WTC11 (cell line): ENCODE results near the gene CNOT1. TPM values are rescaled to one million over a fixed set of nuclear protein-coding genes. Genes with fewer than 3 reads are reported as not detected.

Experiments
- ATAC-seq: fragments of 200-7000 bp; cut with Tn5 transposase; 2 replicates; pipeline ENCODE4 v1.10.0; 2021; ENCODE audit warnings: mild to moderate bottlenecking, moderate library complexity
- CTCF ChIA-PET: fragments of 300-600 bp; sonication (Branson Sonifier 250); formaldehyde crosslinking; loops from one replicate; lab custom pipeline; 2021; ENCODE audit warnings: antibody characterized with exemption; lab: Charles Lee
- POLR2A ChIA-PET: fragments of 350-600 bp; sonication (Branson Sonifier 250); formaldehyde crosslinking; loops from one replicate; lab custom pipeline; 2021; ENCODE audit warnings: antibody characterized with exemption; lab: Charles Lee
- DNase-seq: peaks from one replicate; pipeline ENCODE4 v3.0.0; 2021; ENCODE audit warnings: low spot score
- H3K27ac Mint-ChIP-seq: 2 replicates; pipeline ENCODE4 v1.8.0; 2021; ENCODE audit warnings: mixed read lengths
- H3K27me3 Mint-ChIP-seq: 2 replicates; pipeline ENCODE4 v1.8.0; 2021; ENCODE audit warnings: low read depth, mild to moderate bottlenecking, moderate library complexity, mixed read lengths
- H3K36me3 Mint-ChIP-seq: 2 replicates; pipeline ENCODE4 v1.8.0; 2021; ENCODE audit warnings: mixed read lengths
- H3K4me1 Mint-ChIP-seq: 2 replicates; pipeline ENCODE4 v1.8.0; 2022; ENCODE audit warnings: mixed read lengths
- H3K4me3 Mint-ChIP-seq: 2 replicates; pipeline ENCODE4 v1.8.0; 2021; ENCODE audit warnings: mild to moderate bottlenecking, moderate library complexity, mixed read lengths
- H3K9me3 Mint-ChIP-seq: 2 replicates; pipeline ENCODE4 v1.8.0; 2021; ENCODE audit warnings: mixed read lengths
- CBFB ChIP-seq: sonication (generic); formaldehyde crosslinking; IDR thresholded peaks from 2 replicates; pipeline ENCODE4 v1.8.1; 2022; ENCODE audit warnings: mild to moderate bottlenecking, low read depth, missing genetic modification reagents
- CREB1 ChIP-seq: sonication (generic); formaldehyde crosslinking; IDR thresholded peaks from 2 replicates; pipeline ENCODE4 v1.8.0; 2023; ENCODE audit warnings: mild to moderate bottlenecking, missing genetic modification reagents
- ELF4 ChIP-seq: sonication (generic); formaldehyde crosslinking; IDR thresholded peaks from 2 replicates; pipeline ENCODE4 v1.8.1; 2022; ENCODE audit warnings: low read depth, mild to moderate bottlenecking, moderate library complexity, missing genetic modification reagents
- EMX1 ChIP-seq: fragments of 250-450 bp; sonication (Bioruptor Pico); IDR thresholded peaks from 2 replicates; pipeline ENCODE4 v1.8.0; 2021; ENCODE audit warnings: mild to moderate bottlenecking
- FOXJ3 ChIP-seq: sonication (generic); formaldehyde crosslinking; IDR thresholded peaks from 2 replicates; pipeline ENCODE4 v1.9.0; 2021; ENCODE audit warnings: missing genetic modification reagents, mild to moderate bottlenecking, borderline replicate concordance
- NFE2L1 ChIP-seq: sonication (generic); formaldehyde crosslinking; IDR thresholded peaks from 2 replicates; pipeline ENCODE4 v1.8.1; 2023; ENCODE audit warnings: missing genetic modification reagents
- NR1H2 ChIP-seq: sonication (generic); formaldehyde crosslinking; IDR thresholded peaks from 2 replicates; pipeline ENCODE4 v1.9.0; 2021; ENCODE audit warnings: mild to moderate bottlenecking, moderate library complexity, missing genetic modification reagents
- NR3C1 ChIP-seq: sonication (generic); formaldehyde crosslinking; conservative IDR thresholded peaks from 2 replicates; pipeline ENCODE4 v1.8.1; 2023; ENCODE audit warnings: low read depth, mild to moderate bottlenecking, missing genetic modification reagents
- PRRX2 ChIP-seq: fragments of 250-450 bp; sonication (Bioruptor Pico); IDR thresholded peaks from 2 replicates; pipeline ENCODE4 v1.8.0; 2021; ENCODE audit warnings: mild to moderate bottlenecking
- RORB ChIP-seq: fragments of 250-450 bp; sonication (Bioruptor Pico); IDR thresholded peaks from 2 replicates; pipeline ENCODE4 v1.9.0; 2021; ENCODE audit warnings: mild to moderate bottlenecking
- SP1 ChIP-seq: sonication (generic); formaldehyde crosslinking; conservative IDR thresholded peaks from 2 replicates; pipeline ENCODE4 v1.8.1; 2022; ENCODE audit warnings: missing genetic modification reagents
- TP53 ChIP-seq: sonication (generic); formaldehyde crosslinking; IDR thresholded peaks from 2 replicates; pipeline ENCODE4 v1.8.1; 2023; ENCODE audit warnings: mild to moderate bottlenecking, missing genetic modification reagents
- total RNA-seq: library from RNA; stranded (reverse); gene quantifications from 3 replicates; pipeline ENCODE4 v1.2.3, GENCODE V29; 2021
- TF ChIP-seq, protein P1 (sequence below): fragments of 200-600 bp; IDR thresholded peaks from 2 replicates; pipeline ENCODE4 v1.8.0; 2022; ENCODE audit warnings: antibody characterized with exemption
- TF ChIP-seq, protein P2 (sequence below): fragments of 250-450 bp; sonication (Bioruptor Pico); IDR thresholded peaks from 2 replicates; pipeline ENCODE4 v1.9.0; 2021; ENCODE audit warnings: mild to moderate bottlenecking
- TF ChIP-seq, protein P3 (sequence below): fragments of 250-450 bp; sonication (Bioruptor Pico); IDR thresholded peaks from 2 replicates; pipeline ENCODE4 v1.8.0; 2021; ENCODE audit warnings: mild to moderate bottlenecking
- TF ChIP-seq, protein P4 (sequence below): sonication (generic); formaldehyde crosslinking; IDR thresholded peaks from 2 replicates; pipeline ENCODE4 v1.8.0; 2023; ENCODE audit warnings: missing genetic modification reagents, mild to moderate bottlenecking, borderline replicate concordance

Gene CNOT1
- total RNA-seq, 1 experiment from 2014 or later = 314 TPM

DNA sequence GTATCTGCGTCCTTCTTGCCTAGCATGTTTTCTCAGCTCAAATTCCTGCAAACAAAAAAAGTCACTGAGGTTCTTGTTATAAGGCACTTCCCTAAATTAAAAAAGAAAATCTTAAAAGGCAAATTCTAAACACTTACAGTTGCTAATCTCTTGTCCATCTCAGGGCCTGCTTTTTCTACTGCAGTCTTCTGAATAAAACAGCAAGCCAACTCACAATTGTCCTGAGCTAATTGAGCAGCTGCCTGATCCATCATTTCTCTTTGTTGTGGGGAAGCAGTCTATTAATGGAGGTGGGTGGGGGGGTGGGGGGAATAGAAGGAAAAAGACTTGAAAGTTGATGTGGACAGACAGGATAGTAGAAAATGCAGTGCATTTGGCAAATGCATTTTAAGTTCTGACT, 87.3 kb downstream of the CNOT1 start:
- H3K4me1 Mint-ChIP-seq = no peaks in the 10 kb centered on the region
- TF ChIP-seq CBFB (CRISPR knock-in tag) (no peak), CREB1 (CRISPR knock-in tag) (no peak), NR1H2 (CRISPR knock-in tag) (no peak)
- TF ChIP-seq, protein P1, sequence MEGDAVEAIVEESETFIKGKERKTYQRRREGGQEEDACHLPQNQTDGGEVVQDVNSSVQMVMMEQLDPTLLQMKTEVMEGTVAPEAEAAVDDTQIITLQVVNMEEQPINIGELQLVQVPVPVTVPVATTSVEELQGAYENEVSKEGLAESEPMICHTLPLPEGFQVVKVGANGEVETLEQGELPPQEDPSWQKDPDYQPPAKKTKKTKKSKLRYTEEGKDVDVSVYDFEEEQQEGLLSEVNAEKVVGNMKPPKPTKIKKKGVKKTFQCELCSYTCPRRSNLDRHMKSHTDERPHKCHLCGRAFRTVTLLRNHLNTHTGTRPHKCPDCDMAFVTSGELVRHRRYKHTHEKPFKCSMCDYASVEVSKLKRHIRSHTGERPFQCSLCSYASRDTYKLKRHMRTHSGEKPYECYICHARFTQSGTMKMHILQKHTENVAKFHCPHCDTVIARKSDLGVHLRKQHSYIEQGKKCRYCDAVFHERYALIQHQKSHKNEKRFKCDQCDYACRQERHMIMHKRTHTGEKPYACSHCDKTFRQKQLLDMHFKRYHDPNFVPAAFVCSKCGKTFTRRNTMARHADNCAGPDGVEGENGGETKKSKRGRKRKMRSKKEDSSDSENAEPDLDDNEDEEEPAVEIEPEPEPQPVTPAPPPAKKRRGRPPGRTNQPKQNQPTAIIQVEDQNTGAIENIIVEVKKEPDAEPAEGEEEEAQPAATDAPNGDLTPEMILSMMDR = no peak
- H3K4me3 Mint-ChIP-seq = no peak overlapping the region
- ATAC-seq = no peak
- ChIA-PET CTCF (no interaction called here), POLR2A (interaction anchor here (0.6 kb wide), 1 partner anchor 19 kb away, joined by 3 read pairs; no protein-coding TSS in a partner anchor)
- H3K36me3 Mint-ChIP-seq = peaks cover 92% of the 10 kb centered on the region
- no peaks in the 10 kb centered on the region for H3K9me3 Mint-ChIP-seq
- H3K27me3 Mint-ChIP-seq = no peaks in the 10 kb centered on the region
- H3K27ac Mint-ChIP-seq = no peak overlapping the region
- DNase-seq = no peak

DNA sequence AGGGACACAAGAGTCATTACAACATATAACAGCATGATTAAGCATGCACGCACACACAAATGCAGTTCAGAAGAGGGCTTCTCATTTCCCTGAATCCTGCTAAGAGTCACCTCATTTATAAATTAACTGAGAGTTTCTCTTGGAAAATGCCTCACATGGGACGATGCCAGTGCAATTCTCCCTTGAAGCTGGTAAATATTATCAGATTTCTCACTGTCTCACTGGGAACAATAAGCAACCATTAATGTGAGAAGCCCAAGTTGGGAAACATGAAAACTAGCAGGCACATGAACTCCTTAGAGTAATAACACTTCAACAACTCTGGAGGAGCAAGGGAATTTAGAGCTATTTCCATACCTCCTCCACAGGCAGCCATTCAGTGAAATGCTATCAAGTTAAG, 87.9 kb downstream of the CNOT1 start:
- no peak overlapping the region for H3K4me3 Mint-ChIP-seq
- no peaks in the 10 kb centered on the region for H3K9me3 Mint-ChIP-seq
- ChIA-PET CTCF (no interaction called here), POLR2A (interaction anchor here (0.6 kb wide), 1 partner anchor 20 kb away, joined by 3 read pairs; no protein-coding TSS in a partner anchor)
- TF ChIP-seq, protein P2, sequence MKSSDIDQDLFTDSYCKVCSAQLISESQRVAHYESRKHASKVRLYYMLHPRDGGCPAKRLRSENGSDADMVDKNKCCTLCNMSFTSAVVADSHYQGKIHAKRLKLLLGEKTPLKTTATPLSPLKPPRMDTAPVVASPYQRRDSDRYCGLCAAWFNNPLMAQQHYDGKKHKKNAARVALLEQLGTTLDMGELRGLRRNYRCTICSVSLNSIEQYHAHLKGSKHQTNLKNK = no peak
- TF ChIP-seq PRRX2 (CRISPR knock-in tag) = no peak
- TF ChIP-seq, protein P3, sequence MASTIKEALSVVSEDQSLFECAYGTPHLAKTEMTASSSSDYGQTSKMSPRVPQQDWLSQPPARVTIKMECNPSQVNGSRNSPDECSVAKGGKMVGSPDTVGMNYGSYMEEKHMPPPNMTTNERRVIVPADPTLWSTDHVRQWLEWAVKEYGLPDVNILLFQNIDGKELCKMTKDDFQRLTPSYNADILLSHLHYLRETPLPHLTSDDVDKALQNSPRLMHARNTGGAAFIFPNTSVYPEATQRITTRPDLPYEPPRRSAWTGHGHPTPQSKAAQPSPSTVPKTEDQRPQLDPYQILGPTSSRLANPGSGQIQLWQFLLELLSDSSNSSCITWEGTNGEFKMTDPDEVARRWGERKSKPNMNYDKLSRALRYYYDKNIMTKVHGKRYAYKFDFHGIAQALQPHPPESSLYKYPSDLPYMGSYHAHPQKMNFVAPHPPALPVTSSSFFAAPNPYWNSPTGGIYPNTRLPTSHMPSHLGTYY (CRISPR knock-in tag) = no peak
- TF ChIP-seq, protein P4, sequence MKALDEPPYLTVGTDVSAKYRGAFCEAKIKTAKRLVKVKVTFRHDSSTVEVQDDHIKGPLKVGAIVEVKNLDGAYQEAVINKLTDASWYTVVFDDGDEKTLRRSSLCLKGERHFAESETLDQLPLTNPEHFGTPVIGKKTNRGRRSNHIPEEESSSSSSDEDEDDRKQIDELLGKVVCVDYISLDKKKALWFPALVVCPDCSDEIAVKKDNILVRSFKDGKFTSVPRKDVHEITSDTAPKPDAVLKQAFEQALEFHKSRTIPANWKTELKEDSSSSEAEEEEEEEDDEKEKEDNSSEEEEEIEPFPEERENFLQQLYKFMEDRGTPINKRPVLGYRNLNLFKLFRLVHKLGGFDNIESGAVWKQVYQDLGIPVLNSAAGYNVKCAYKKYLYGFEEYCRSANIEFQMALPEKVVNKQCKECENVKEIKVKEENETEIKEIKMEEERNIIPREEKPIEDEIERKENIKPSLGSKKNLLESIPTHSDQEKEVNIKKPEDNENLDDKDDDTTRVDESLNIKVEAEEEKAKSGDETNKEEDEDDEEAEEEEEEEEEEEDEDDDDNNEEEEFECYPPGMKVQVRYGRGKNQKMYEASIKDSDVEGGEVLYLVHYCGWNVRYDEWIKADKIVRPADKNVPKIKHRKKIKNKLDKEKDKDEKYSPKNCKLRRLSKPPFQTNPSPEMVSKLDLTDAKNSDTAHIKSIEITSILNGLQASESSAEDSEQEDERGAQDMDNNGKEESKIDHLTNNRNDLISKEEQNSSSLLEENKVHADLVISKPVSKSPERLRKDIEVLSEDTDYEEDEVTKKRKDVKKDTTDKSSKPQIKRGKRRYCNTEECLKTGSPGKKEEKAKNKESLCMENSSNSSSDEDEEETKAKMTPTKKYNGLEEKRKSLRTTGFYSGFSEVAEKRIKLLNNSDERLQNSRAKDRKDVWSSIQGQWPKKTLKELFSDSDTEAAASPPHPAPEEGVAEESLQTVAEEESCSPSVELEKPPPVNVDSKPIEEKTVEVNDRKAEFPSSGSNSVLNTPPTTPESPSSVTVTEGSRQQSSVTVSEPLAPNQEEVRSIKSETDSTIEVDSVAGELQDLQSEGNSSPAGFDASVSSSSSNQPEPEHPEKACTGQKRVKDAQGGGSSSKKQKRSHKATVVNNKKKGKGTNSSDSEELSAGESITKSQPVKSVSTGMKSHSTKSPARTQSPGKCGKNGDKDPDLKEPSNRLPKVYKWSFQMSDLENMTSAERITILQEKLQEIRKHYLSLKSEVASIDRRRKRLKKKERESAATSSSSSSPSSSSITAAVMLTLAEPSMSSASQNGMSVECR = no peak
- TF ChIP-seq ELF4 (CRISPR knock-in tag) = no peak
- TF ChIP-seq NR3C1 (CRISPR knock-in tag) = no peak
- TF ChIP-seq FOXJ3 = no peak
- TF ChIP-seq SP1 (CRISPR knock-in tag) = no peak
- no peak for TF ChIP-seq EMX1
- TF ChIP-seq RORB (CRISPR knock-in tag) = no peak
- no peaks in the 10 kb centered on the region for H3K27me3 Mint-ChIP-seq
- ATAC-seq (no peak), DNase-seq (no peak)
- H3K4me1 Mint-ChIP-seq = no peaks in the 10 kb centered on the region
- peaks cover 92% of the 10 kb centered on the region for H3K36me3 Mint-ChIP-seq
- H3K27ac Mint-ChIP-seq = no peak overlapping the region

DNA sequence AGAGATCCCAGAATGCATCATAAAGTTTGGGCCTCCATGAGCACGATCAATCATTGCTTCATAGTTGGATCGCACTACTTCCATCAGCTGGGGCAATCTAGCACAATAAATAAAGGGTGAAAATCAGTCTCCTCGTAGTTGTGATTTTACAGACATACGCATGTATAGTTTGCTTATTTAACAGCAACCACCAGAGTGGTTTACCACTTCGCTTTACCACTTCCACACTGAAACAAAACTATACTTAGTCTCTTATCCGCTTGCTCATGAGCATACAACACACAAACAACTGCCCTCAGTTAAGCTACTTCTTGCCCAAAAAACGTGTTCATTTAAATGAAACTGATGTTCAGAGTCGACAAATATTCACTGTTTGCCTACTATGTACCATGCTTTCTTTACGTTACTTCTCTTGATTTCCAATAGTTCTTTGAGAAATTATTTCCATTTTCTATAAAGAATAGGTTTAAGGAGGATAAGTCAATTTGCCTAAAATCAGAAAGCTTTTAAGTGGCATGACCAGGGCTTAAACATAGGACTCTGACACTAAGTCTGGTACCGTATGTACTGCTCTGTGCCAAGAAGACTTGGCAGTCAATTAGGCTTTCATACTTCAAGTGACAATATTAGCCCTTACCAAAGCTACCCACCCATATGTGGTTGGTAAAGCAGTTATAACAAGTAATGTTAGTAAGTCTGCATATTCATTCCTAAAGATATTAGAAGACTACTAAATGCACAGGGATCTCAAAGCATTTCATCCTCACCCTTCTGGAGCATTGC, 92.3 kb downstream of the CNOT1 start:
- H3K9me3 Mint-ChIP-seq = no peaks in the 10 kb centered on the region
- ATAC-seq (no peak), DNase-seq (no peak)
- peaks cover 91% of the 10 kb centered on the region for H3K36me3 Mint-ChIP-seq
- no peak overlapping the region for H3K4me3 Mint-ChIP-seq
- no peaks in the 10 kb centered on the region for H3K27me3 Mint-ChIP-seq
- ChIA-PET POLR2A (no interaction called here), CTCF (no interaction called here)
- H3K4me1 Mint-ChIP-seq = no peaks in the 10 kb centered on the region
- TF ChIP-seq TP53 (CRISPR knock-in tag) (no peak), NFE2L1 (CRISPR knock-in tag) (no peak)
- TF ChIP-seq, protein P3 (CRISPR knock-in tag) = no peak
- TF ChIP-seq, all 79 proteins: peak for 0
- H3K27ac Mint-ChIP-seq = no peak overlapping the region
